Cortex of kidney (tissue), 1 donor: ENCODE data around the gene DHRS13.
"Not testable (repeated sequence)": the region's sequence is repeated elsewhere in the genome, so short reads cannot be mapped to it uniquely, and the experiment has no call there.

ENCODE experiments used
- DNase-seq: peaks from one replicate; lab custom pipeline; 2025; lab: John Stamatoyannopoulos, UW

DHRS13 gene

GRCh38 chr17:28857905-28858800 lies 44.7 kb downstream of the DHRS13 start:
- DNase-seq = no peak

GRCh38 chr17:28856028-28856574 lies 46.8 kb downstream of the DHRS13 start:
- DNase-seq = no peak

GRCh38 chr17:28855336-28855679 lies 47.6 kb downstream of the DHRS13 start:
- no peak for DNase-seq

GRCh38 chr17:28854457-28855335 lies 48.2 kb downstream of the DHRS13 start, which contains the start of gene ERAL1:
Gene ERAL1 (plus strand): TSS chr17:28855016. CDS start chr17:28855035, 19 bp downstream.
- no peak for DNase-seq

GRCh38 chr17:28853295-28853694 lies 49.6 kb downstream of the DHRS13 start:
- no peak for DNase-seq

GRCh38 chr17:28849281-28849680 lies 53.6 kb downstream of the DHRS13 start:
- DNase-seq = no peak

GRCh38 chr17:28848667-28849066 lies 54.2 kb downstream of the DHRS13 start:
- DNase-seq = not testable (repeated sequence)
